Upper lobe of left lung (tissue), 4 donors: Measurements from ENCODE around the gene NUP37.

Source experiments
- EP300 ChIP-seq, 4 donors: sonication (generic); formaldehyde crosslinking; IDR thresholded peaks; one replicate each; pipeline ENCODE4 v1.5.1; 2017; ENCODE audit warnings: antibody characterized with exemption in 4 of 4, control low read depth in 2 of 4
- POLR2A ChIP-seq, 4 donors: fragments of 450-650 bp; IDR thresholded peaks; one replicate each; pipeline ENCODE4 v1.5.1; 2016 to 2017; ENCODE audit warnings: antibody characterized with exemption in 4 of 4, mild to moderate bottlenecking in 2 of 4
- TF ChIP-seq, protein P1 (sequence below), 6 experiments: fragments of 450-650 bp in 4 of 6; fragments of 200-600 bp in 2 of 6; sonication (generic) in 2 of 6; IDR thresholded peaks; one replicate each; pipeline ENCODE4 v1.5.1; 2016 to 2019; ENCODE audit warnings: antibody characterized with exemption in 6 of 6

- TF ChIP-seq, protein P1, sequence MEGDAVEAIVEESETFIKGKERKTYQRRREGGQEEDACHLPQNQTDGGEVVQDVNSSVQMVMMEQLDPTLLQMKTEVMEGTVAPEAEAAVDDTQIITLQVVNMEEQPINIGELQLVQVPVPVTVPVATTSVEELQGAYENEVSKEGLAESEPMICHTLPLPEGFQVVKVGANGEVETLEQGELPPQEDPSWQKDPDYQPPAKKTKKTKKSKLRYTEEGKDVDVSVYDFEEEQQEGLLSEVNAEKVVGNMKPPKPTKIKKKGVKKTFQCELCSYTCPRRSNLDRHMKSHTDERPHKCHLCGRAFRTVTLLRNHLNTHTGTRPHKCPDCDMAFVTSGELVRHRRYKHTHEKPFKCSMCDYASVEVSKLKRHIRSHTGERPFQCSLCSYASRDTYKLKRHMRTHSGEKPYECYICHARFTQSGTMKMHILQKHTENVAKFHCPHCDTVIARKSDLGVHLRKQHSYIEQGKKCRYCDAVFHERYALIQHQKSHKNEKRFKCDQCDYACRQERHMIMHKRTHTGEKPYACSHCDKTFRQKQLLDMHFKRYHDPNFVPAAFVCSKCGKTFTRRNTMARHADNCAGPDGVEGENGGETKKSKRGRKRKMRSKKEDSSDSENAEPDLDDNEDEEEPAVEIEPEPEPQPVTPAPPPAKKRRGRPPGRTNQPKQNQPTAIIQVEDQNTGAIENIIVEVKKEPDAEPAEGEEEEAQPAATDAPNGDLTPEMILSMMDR (IDR thresholded peaks at IDR 0.05) = no peak
- no peak for TF ChIP-seq EP300 (IDR thresholded peaks at IDR 0.05)
- TF ChIP-seq POLR2A (IDR thresholded peaks at IDR 0.05) = no peak
Measured at GRCh38 chr12:102107970-102108369, 11.9 kb downstream of the NUP37 start.
